Subcutaneous abdominal adipose tissue (tissue), 5 donors: ENCODE results near the gene LAGE3.
A peak's percentile ranks its signal among the peaks of the same experiment; 100 is the strongest.

Source experiments
- H3K27ac ChIP-seq: one replicate; pipeline ENCODE4 v1.7.0; 2013; ENCODE audit warnings: low read depth, mild to moderate bottlenecking, inconsistent platforms, low read length, moderate library complexity
- H3K27me3 ChIP-seq, 5 donors: one replicate each; pipeline ENCODE4 v1.7.0; 2013; ENCODE audit warnings: low read length in 5 of 5, inconsistent platforms in 1 of 5; ENCODE audit not compliant: control insufficient read depth in 5 of 5, insufficient read depth in 4 of 5
- H3K36me3 ChIP-seq, 5 donors: one replicate each; pipeline ENCODE4 v1.7.0; 2013; ENCODE audit warnings: low read length in 5 of 5; ENCODE audit not compliant: control insufficient read depth in 5 of 5, insufficient read depth in 5 of 5
- H3K4me1 ChIP-seq, 5 donors: one replicate each; pipeline ENCODE4 v1.7.0; 2013; ENCODE audit warnings: low read length in 5 of 5, mild to moderate bottlenecking in 3 of 5, moderate library complexity in 1 of 5; ENCODE audit not compliant: control insufficient read depth in 5 of 5, insufficient read depth in 5 of 5
- H3K4me3 ChIP-seq, 5 donors: one replicate each; pipeline ENCODE4 v1.7.0; 2013; ENCODE audit warnings: low read length in 5 of 5, low read depth in 1 of 5
- H3K9ac ChIP-seq, 5 donors: one replicate each; pipeline ENCODE4 v1.7.0; 2013; ENCODE audit warnings: low read length in 5 of 5, mild to moderate bottlenecking in 4 of 5, moderate library complexity in 3 of 5
- H3K9me3 ChIP-seq, 5 donors: one replicate each; pipeline ENCODE4 v1.7.0; 2013; ENCODE audit warnings: low read length in 5 of 5; ENCODE audit not compliant: control insufficient read depth in 5 of 5
- donor health status: healthy.
- donor health status: healthy.
- donor health status: healthy.
- donor health status: healthy.
- donor health status: healthy.

The LAGE3 gene, protein sequence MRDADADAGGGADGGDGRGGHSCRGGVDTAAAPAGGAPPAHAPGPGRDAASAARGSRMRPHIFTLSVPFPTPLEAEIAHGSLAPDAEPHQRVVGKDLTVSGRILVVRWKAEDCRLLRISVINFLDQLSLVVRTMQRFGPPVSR

DNA sequence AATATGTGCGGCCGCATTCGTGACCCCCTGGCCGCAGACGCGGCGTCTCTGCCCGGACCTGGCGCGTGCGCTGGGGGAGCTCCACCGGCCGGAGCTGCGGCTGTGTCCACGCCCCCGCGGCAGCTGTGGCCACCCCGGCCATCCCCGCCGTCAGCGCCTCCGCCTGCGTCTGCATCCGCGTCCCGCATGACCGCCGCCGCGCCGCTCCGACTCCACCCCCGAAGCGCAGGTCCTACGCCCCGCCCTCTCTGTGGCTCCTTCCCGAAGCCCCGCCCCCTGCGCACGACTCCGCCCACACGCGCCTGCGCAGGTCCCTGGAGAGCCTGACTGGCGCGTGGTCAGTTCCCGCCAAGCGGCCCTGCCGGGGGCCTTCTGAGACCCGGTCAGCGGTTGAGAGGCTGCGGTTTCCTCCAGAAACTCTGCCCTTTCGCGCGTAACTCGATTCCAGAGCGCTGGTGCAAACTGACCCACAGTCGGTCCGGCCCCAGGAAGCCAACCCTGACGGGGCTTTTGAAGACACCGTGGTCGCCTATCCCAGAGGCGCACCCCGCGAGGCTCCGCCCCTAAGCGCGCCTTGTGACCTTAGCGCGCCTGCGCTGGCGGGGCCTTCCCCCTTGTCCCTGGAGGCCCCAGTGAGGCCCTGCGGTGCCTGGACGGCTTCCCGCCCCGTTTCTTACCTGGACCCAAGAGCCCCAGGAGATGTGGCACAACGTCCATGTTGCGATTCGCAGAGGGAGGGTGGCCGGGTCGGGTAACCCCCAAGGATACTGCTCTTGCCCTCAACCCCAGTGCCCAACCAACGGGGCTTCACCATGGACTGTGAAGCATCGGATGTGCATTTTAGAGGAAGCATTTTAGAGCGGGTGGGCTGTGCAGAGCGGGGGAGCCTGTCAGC is at the start of gene LAGE3:
LAGE3 (minus strand) TSS at position 554 of the 895 bp plus-strand sequence; CDS start at position 188, 366 bp downstream.
- Histone ChIP-seq H3K36me3 (peaks cover 0 to under 1% (median 0%) of the 10 kb centered on the region in 5 donors), H3K9me3 (no peaks in the 10 kb centered on the region), H3K27ac (peak within 1 kb of the TSS; percentile 70), H3K4me1 (peaks cover 0 to 12% (median 11%) of the 10 kb centered on the region in 5 donors), H3K27me3 (peaks cover 0 to 14% (median 6%) of the 10 kb centered on the region in 5 donors), H3K9ac (peak within 1 kb of the TSS in 4 of 5 donors; percentile 47 to 66 (median 60)), H3K4me3 (peak within 1 kb of the TSS; percentile 48 to 72 (median 59))

- Histone ChIP-seq H3K9ac (peak overlapping the region; percentile 21 to 65 (median 48)), H3K4me1 (peaks cover 1 to 10% (median 5%) of the 10 kb centered on the region in 5 donors), H3K27ac (peak overlapping the region; percentile 27), H3K36me3 (peaks cover 0 to 8% (median under 1%) of the 10 kb centered on the region in 5 donors), H3K9me3 (no peaks in the 10 kb centered on the region), H3K27me3 (peaks cover 0 to 8% (median 6%) of the 10 kb centered on the region in 5 donors), H3K4me3 (peak overlapping the region in 4 of 5 donors; percentile 42 to 69 (median 46))
Measured at GRCh38 chrX:154526901-154527675, 48.0 kb upstream of the LAGE3 start.

GRCh38 chrX:154525606-154526490 is 46.8 kb upstream of the LAGE3 start:
- Histone ChIP-seq H3K27me3 (peaks cover 0 to 8% (median 6%) of the 10 kb centered on the region in 5 donors), H3K9me3 (no peaks in the 10 kb centered on the region), H3K9ac (no peak overlapping the region), H3K27ac (no peak overlapping the region), H3K36me3 (peaks cover 0 to 1% (median 0%) of the 10 kb centered on the region in 5 donors), H3K4me3 (no peak overlapping the region), H3K4me1 (peaks cover 1 to 10% (median 5%) of the 10 kb centered on the region in 5 donors)

DNA sequence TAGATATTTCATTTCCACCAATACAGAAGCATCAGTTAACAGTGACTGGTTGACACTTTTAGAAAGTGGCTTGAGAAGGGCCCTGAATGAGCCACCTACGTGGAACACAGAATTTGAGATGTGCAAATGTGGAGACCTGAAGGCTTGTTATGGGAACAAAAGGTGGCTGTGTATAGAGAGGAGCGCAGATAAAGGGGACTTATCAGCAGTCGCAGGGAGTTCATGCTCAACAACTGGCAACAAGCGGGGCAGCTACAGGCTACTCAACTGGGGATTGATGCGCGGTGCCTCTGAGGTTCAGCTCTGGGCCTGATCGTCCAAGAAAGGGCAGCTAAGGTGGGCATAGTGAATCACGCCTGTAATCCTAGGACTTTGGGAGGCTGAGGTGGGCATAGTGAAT is 40.3 kb upstream of the LAGE3 start:
- Histone ChIP-seq H3K36me3 (no peaks in the 10 kb centered on the region), H3K9me3 (no peaks in the 10 kb centered on the region), H3K9ac (no peak overlapping the region), H3K27me3 (peaks cover 0 to 12% (median 0%) of the 10 kb centered on the region in 5 donors), H3K4me3 (no peak overlapping the region), H3K4me1 (peaks cover 0 to 25% (median 21%) of the 10 kb centered on the region in 5 donors), H3K27ac (no peak overlapping the region)

DNA sequence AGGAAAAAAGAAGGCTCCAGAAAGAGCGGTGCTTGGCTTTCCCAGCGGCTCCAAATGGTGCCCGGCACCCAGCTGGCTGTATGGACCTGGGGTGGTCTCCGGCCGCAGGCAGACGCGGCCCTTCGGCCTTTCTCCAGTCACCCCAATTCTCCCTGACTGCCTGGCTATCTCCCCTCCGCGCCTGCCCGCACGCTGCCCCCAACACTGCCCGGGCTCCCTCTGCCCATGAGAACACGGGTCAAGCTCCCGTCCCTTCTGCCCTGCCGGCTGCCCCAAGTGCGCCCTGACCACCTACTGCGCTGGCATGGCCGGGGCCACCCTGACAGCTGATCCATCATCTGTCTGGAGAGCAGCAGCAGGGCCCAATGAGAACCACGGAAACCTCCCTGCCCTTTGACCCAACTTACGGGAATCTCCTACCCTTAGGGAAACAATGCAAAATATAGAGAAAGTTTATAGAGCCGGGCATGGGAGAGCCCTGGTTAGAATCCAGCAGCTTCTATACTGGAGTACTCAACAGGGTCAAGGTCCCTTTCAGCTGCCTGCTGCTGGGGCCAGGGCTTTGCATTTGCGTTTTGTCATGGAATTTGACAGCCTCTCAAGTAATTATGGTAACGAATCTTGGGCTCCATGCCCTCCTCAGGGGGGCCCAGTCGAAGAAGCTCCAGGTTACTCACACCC is 38.2 kb upstream of the LAGE3 start:
- Histone ChIP-seq H3K27me3 (peaks cover 0 to 12% (median 0%) of the 10 kb centered on the region in 5 donors), H3K9ac (peak overlapping the region in 2 of 5 donors; percentile 26)

GRCh38 chrX:154516656-154517100 is 37.6 kb upstream of the LAGE3 start:
- Histone ChIP-seq H3K4me3 (peak overlapping the region; percentile 35 to 82 (median 64)), H3K4me1 (peaks cover 0 to 25% (median 21%) of the 10 kb centered on the region in 5 donors), H3K27me3 (peaks cover 0 to 12% (median 2%) of the 10 kb centered on the region in 5 donors), H3K9me3 (no peaks in the 10 kb centered on the region), H3K36me3 (no peaks in the 10 kb centered on the region), H3K9ac (peak overlapping the region in 4 of 5 donors; percentile 26 to 77 (median 56)), H3K27ac (peak overlapping the region; percentile 86)

More for the DNA sequence above, 38.2 kb upstream of the LAGE3 start:
- Histone ChIP-seq H3K4me1 (peaks cover 0 to 25% (median 21%) of the 10 kb centered on the region in 5 donors), H3K36me3 (no peaks in the 10 kb centered on the region), H3K27ac (peak overlapping the region; percentile 86), H3K4me3 (peak overlapping the region in 4 of 5 donors; percentile 35 to 69 (median 62)), H3K9me3 (no peaks in the 10 kb centered on the region)

- Histone ChIP-seq H3K9me3 (no peaks in the 10 kb centered on the region), H3K4me1 (peaks cover 0 to 25% (median 21%) of the 10 kb centered on the region in 5 donors), H3K9ac (peak within 1 kb of the TSS; percentile 26 to 80 (median 76)), H3K36me3 (no peaks in the 10 kb centered on the region), H3K27me3 (peaks cover 0 to 12% (median 2%) of the 10 kb centered on the region in 5 donors), H3K27ac (peak within 1 kb of the TSS; percentile 86), H3K4me3 (peak within 1 kb of the TSS; percentile 63 to 82 (median 66))
Measured at GRCh38 chrX:154515966-154516655, 37.0 kb upstream of the LAGE3 start, which contains the start of gene FAM3A. FAM3A (minus strand) TSS chrX:154516232; CDS start chrX:154515772, 460 bp downstream.
